Measurements from ENCODE around the gene FCER1G.

FCER1G gene

GRCh38 chr1:161215076-161215475, at the start of gene FCER1G:
FCER1G (plus strand) TSS chr1:161215295; CDS start chr1:161215322, 27 bp downstream.
- H3K36me3 ChIP-seq, result peaks cover 50% of the 10 kb centered on the region
- no peaks in the 10 kb centered on the region for H3K27me3 ChIP-seq (ENCODE audit: insufficient read depth, low read depth, severe bottlenecking)
- no peaks in the 10 kb centered on the region for H3K9me3 ChIP-seq (ENCODE audit: severe bottlenecking)
- TF ChIP-seq CTCF (IDR thresholded peaks at IDR 0.05; ENCODE audit: low read depth, low read length), result no peak
- no peak for DNase-seq
- H3K4me3 ChIP-seq (ENCODE audit: low read depth, low read length), result no peak within 1 kb of the TSS
- H3K27ac ChIP-seq, result no peak within 1 kb of the TSS

GRCh38 chr1:161165742-161166668, 49.1 kb upstream of the FCER1G start, which contains the start of gene PPOX:
PPOX (plus strand) TSS chr1:161166426; CDS start chr1:161166848, 422 bp downstream.
- H3K27me3 ChIP-seq (ENCODE audit: insufficient read depth, low read depth, severe bottlenecking), result no peaks in the 10 kb centered on the region
- peak; percentile 100 for DNase-seq
- peak; percentile 74 for TF ChIP-seq CTCF (IDR thresholded peaks at IDR 0.05; ENCODE audit: low read depth, low read length)
- H3K36me3 ChIP-seq, result peaks cover 68% of the 10 kb centered on the region
- H3K9me3 ChIP-seq (ENCODE audit: severe bottlenecking), result no peaks in the 10 kb centered on the region
- peak within 1 kb of the TSS; percentile 61 for H3K27ac ChIP-seq
- H3K4me3 ChIP-seq (ENCODE audit: low read depth, low read length), result peak within 1 kb of the TSS; percentile 68

- Histone ChIP-seq H3K9me3 (ENCODE audit: severe bottlenecking) (no peaks in the 10 kb centered on the region), H3K4me3 (ENCODE audit: low read depth, low read length) (peak overlapping the region; percentile 68), H3K36me3 (peaks cover 71% of the 10 kb centered on the region), H3K27ac (peak overlapping the region; percentile 57), H3K27me3 (ENCODE audit: insufficient read depth, low read depth, severe bottlenecking) (no peaks in the 10 kb centered on the region)
- peak; percentile 68 for DNase-seq
- no peak for TF ChIP-seq CTCF (IDR thresholded peaks at IDR 0.05; ENCODE audit: low read depth, low read length)
Measured at GRCh38 chr1:161166669-161167548, 48.2 kb upstream of the FCER1G start.

GRCh38 chr1:161168906-161169305, 46.2 kb upstream of the FCER1G start:
- no peaks in the 10 kb centered on the region for H3K9me3 ChIP-seq (ENCODE audit: severe bottlenecking)
- no peak for DNase-seq
- no peak overlapping the region for H3K4me3 ChIP-seq (ENCODE audit: low read depth, low read length)
- H3K27ac ChIP-seq, result no peak overlapping the region
- H3K27me3 ChIP-seq (ENCODE audit: insufficient read depth, low read depth, severe bottlenecking), result no peaks in the 10 kb centered on the region
- H3K36me3 ChIP-seq, result peaks cover 72% of the 10 kb centered on the region
- no peak for TF ChIP-seq CTCF (IDR thresholded peaks at IDR 0.05; ENCODE audit: low read depth, low read length)

GRCh38 chr1:161171191-161171590, 43.9 kb upstream of the FCER1G start:
- H3K36me3 ChIP-seq, result peaks cover 80% of the 10 kb centered on the region
- H3K27me3 ChIP-seq (ENCODE audit: insufficient read depth, low read depth, severe bottlenecking), result no peaks in the 10 kb centered on the region

More at GRCh38 chr1:161171191-161171590, 43.9 kb upstream of the FCER1G start:
- Histone ChIP-seq H3K4me3 (ENCODE audit: low read depth, low read length) (no peak overlapping the region), H3K27ac (no peak overlapping the region), H3K9me3 (ENCODE audit: severe bottlenecking) (no peaks in the 10 kb centered on the region)
- DNase-seq, result no peak
- peak; percentile 30; the same call in 1 of the 2 replicates for TF ChIP-seq CTCF (IDR thresholded peaks at IDR 0.05; ENCODE audit: low read depth, low read length)

Measured in WERI-Rb-1 (cell line).